NCI-H2107 treated with DMSO at 0.1 percent for 48 hours (cell line): Measurements from ENCODE around the gene KIFC1.
"Not testable (repeated sequence)": the region's sequence is repeated elsewhere in the genome, so short reads cannot be mapped to it uniquely, and the experiment has no call there.

Experiments
- DNase-seq: peaks from one replicate; lab custom pipeline; 2025; ENCODE audit not compliant: unreplicated experiment; lab: John Stamatoyannopoulos, UW

Gene KIFC1, protein sequence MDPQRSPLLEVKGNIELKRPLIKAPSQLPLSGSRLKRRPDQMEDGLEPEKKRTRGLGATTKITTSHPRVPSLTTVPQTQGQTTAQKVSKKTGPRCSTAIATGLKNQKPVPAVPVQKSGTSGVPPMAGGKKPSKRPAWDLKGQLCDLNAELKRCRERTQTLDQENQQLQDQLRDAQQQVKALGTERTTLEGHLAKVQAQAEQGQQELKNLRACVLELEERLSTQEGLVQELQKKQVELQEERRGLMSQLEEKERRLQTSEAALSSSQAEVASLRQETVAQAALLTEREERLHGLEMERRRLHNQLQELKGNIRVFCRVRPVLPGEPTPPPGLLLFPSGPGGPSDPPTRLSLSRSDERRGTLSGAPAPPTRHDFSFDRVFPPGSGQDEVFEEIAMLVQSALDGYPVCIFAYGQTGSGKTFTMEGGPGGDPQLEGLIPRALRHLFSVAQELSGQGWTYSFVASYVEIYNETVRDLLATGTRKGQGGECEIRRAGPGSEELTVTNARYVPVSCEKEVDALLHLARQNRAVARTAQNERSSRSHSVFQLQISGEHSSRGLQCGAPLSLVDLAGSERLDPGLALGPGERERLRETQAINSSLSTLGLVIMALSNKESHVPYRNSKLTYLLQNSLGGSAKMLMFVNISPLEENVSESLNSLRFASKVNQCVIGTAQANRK

DNA sequence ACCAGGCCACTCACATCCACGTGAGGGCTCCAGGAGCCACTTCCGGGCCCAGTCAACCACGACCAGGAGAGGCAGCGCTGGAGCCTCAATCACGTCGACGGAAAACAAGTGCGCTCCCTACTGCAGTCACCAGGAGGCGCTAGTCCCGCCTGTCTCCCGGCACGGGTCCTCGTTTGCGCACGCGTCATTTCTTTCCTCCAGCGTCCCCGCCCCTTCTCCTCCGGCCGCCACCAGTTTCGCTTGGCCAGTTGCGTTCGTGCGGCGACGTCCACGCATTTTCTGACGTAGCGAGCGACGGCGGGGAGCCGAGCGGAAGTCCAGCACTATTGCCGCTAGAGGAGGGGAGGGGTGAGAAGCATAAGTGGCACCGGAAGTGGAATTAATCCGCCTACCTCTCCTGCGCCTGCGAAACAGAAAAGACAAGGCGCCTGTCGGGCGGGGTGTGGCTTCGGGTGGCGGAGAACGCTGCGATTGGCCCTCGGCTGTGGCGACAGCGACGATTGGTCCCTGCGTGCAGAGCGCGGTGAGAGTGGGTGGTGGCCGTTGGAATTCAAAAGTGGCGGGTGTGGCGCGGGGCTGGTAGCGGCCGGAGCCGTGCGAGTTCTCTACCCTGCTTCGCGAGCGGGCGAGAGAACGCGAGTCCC, at the start of gene KIFC1:
KIFC1 (plus strand) TSS at position 546 of the 644 bp plus-strand sequence. CDS start 163 bp downstream, outside the sequence.
- peak; percentile 99 for DNase-seq

DNA sequence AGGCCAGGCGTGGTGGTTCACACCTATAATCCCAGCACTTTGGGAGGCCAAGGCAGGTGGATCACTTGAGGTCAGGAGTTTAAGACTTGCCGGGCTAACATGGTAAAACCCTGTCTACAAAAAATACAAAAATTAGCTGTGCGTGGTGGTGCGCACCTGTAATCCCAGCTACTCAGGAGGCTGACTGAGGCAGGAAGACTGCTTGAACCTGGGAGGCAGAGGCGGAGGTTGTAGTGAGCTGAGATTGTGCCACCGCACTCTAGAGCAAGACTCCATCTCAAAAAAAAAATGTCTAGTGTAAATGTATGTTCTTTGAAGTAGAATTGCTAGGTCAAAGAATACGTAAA, 48.0 kb upstream of the KIFC1 start:
- DNase-seq = not testable (repeated sequence)

DNA sequence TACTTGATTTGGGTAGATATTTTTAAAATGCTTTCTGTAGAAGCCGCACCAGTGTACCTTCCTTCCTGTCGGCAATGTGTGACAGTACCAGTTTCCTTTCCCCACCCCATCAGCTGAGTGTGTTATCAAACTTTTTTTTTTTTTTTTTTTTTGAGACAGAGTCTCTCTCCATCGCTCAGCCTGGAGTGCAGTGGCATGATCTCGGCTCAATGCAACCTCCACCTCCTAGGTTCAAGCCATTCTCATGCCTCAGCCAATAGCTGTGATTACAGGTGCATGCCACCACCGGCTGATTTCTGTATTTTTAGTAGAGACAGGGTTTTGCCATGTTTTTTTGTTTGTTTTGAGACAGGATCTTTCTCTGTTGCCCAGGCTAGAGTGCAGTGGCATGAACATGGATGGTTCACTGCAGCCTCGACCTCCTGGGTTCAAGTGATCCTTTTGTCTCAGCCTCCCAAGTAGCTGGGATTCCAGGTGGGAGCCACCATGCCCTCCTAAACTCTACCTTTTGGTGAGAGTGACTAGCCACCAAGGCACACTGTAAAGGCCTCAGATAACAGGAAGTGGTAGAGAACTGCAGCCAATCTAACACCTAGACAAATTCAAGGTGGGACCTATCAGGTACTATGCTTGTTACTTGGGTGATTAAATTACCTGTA, 47.5 kb upstream of the KIFC1 start:
- DNase-seq = no peak

DNA sequence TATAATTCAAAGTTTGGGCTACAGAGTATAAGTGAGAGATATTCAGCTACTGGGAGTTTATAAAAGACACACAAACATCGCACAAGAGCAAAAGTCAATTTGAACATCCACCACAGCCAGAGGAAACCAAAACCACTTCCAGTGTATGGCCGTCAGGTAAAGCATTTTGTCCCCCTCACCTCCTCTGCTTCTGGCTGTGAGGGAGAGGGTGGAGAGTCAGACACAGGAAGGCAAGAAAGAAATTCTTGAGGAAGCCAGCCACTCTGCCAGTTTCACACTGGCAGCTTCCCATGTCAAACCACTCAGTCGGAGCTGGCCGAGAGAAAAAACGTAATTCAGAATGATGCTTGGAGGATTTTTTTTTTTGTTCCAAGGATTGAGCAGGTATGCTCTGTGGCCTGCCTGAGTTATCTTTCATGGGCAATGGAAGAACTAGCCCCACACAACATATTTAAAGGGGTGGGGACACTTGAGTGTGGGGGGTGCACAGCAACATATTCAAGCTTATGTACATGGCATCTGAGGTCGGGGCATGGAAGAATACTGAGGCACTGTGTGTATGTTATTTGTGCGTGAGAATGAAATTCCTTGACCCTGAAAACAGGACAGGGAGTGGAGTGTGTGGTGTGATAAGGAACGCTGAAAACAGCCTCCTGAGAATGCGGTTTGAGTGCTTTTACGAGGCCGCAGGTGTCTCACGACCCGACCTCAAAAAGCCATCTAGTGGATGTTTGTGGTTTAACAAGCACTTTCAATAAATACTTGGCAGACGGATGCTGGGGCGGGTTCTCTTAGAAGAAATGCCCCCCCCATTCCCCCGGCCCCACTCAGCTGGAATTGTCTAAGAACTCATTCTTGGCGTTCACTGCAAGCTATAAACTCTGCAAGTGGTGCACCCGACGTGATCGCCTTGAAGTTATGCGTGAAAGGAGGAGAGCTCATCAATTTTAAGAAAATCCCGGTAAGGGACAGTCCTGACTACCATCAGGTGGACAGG, 46.6 kb upstream of the KIFC1 start:
- DNase-seq = peak; percentile 36

DNA sequence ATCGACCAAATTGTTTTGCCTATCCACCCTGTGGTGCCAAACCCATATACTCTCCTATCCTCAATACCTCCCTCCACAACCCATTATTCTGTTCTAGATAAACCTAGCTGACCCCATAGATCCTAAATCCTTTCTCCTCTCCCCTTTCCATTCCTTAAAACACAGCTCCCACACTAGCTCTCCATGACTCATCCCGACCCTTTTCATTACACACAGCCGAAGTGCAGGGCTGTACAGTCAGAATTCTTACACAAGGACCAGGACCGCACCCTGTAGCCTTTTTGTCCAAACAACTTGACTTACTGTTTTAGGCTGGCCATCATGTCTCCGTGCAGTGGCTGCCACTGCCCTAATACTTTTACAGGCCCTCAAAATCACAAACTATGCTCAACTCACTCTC, 44.7 kb upstream of the KIFC1 start:
- not testable (repeated sequence) for DNase-seq

DNA sequence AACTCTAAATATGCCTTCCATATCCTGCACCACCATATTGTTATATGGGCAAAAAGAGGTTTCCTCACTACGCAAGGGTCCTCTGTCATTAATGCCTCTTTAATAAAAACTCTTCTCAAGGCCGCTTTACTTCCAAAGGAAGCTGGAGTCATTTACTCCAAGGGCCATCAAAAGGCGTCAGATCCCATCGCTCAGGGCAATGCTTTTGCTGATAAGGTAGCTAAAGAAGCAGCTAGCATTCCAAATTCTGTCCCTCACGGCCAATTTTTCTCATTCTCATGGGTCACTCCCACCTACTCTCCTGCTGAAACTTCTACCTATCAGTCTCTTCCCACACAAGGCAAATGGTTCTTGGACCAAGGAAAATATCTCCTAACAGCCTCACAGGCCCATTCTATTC, 43.8 kb upstream of the KIFC1 start:
- no peak for DNase-seq

DNA sequence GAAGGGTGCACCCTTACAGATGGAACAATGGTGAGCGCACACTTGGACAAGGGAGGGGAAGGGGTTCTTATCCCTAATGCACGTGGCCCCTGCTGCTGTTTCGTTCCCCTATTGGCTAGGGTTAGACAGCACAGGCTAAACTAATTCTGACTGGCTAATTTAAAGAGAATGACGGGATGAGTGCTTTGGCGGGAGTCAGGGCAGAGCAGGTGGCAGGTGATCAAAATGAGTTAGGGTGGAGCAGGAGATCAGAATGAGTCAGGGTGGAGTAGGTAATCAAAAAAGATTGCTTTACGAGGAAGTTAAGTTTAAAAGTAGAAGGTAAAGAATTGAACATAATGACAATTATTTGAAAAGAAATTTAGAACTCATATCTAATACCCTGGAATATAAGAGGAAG, 35.8 kb upstream of the KIFC1 start:
- not testable (repeated sequence) for DNase-seq

DNA sequence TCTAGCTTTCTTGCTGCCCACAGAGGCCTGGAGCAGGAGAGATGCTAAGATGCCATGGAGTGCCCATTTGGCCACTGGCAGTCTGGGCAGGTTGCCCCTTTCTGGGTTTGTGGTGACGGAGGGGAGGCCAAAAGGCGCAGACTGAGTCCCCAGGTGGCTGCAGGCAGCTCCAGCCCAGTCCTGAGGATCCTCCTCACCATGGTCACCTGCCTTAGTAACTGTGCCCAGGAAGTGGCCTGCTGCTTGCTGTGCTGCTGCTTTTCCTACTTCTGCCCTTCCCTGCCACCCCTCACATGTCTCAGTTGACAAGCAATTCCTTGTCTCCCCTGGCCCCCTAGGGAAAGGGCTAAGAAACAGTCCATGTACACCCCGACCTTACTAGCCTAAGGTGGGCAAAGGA, 35.3 kb upstream of the KIFC1 start:
- DNase-seq = no peak

DNA sequence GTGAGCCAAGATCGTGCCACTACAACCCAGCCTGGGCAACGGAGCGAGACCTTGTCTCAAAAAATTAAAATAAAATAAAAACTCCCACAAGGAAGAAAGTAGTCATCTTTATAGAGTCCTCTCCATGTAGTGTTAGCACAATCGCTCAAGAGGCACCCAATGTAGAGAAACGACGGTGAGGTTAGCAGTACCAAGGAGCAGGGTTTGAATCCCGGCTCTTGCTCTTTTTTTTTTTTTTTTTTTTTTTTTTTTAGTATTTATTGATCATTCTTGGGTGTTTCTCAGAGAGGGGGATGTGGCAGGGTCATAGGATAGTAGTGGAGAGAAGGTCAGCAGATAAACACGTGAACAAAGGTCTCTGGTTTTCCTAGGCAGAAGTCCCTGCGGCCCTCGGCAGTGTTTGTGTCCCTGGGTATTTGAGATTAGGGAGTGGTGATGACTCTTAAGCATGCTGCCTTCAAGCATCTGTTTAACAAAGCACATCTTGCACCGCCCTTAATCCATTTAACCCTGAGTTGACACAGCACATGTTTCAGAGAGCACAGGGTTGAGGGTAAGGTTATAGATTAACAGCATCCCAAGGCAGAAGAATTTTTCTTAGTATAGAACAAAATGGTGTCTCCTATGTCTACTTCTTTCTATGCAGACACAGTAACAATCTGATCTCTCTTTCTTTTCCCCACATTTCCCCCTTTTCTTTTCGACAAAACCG, 34.3 kb upstream of the KIFC1 start:
- DNase-seq = not testable (repeated sequence)

DNA sequence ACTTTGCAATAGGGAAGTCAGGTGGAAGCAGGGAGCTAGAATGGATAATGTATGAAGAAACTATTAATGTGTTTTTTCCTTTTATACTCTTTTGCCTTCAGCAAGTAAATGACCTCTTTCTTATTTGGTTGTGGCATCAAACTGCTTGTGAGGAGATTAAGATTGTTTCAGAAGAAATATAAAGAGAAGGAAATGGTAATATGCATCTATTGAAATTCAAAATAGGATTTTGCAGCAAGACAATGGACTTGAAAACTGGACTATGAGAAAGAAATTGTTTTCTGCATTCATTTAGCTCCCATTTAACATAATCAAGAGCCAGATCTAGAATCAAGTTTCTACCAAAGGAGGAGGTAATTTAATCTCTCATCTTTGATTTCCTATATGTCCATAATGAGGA, 32.3 kb upstream of the KIFC1 start:
- DNase-seq = no peak

DNA sequence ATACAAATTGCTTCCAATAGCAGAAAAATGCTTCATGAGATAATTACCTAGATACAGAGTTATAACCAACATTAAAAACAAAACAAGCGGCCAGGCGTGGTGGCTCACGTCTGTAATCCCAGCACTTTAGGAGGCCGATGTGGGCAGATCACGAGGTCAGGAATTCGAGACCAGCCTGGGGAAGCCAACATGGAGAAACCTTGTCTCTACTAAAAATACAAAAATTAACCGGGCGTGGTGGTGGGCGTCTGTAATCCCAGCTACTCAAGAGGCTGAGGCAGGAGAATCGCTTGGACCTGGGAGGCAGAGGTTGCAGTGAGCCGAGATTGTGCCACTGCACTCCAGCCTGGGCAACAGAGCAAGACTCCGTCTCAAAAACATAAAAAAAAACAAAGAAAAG, 28.1 kb upstream of the KIFC1 start:
- not testable (repeated sequence) for DNase-seq

DNA sequence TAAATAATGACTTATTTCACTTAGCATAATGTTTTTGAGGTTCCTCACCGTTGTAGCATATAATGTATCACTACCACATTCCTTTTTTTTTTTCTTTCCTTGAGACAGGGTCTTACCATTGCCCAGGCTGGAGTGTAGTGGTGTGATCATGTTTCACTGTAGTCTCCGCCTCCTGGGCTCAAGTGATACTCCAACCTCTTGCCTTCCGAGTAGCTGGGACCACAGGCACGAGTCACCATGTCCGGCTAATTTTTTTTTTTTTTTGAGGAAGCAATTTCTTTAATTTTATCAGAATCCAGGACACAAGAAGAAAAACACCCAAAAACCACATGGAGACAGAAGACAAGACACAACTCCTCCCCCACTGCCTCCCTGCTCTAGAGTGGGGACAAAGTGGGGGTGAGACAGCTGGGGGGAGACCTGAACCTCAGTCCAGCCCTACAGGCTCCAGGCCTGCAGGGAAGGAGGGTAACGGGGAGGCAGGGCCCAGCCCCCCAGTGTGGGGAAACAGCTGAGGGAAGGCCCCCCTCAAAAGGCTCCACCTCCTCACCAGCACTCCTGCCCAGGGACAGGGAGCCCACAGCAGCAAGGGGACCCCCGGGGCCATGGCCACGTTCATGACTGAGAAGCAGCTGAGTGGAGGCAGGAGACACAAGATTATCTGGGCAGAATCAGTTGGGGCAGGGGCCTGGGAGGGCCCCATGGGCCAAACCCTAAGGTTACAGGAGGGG, 27.0 kb upstream of the KIFC1 start:
- DNase-seq = peak; percentile 45

DNA sequence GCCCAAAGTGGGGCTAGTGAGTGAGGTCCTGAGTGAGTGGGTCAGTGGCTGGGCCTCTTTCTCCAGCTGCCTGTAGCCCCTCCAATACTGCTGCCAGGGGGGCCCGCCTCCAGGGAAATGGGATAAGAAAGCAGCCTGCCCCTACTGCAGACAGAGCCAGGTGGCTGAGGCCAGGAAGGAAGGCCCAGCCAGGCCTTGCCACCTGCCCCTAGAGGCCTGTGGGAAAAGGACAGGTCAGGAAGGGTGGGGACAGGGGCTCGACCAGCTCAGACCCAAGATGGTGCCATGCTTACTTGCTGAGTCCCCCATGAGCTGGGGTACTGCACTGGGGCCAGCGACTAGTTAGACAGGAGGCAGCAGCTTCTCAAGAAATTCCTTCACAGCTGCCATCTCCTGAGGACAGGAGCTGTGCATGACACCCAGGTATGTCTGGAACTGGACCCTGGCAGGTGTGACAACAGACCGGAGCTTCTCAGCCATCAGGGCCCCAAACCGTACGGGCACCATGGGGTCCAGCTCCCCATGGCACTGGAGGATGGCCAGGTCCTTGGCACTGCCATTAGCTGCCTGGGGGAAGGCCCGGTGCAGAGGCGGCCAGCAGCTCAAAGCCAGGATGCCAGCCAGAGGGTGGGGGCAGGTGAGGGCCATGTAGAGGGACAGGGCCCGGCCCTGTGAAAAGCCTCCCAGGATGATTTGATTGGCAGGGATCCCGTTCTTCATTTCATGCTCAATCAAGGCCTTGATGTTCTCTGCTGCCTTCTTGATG, 26.2 kb upstream of the KIFC1 start:
- not testable (repeated sequence) for DNase-seq

DNA sequence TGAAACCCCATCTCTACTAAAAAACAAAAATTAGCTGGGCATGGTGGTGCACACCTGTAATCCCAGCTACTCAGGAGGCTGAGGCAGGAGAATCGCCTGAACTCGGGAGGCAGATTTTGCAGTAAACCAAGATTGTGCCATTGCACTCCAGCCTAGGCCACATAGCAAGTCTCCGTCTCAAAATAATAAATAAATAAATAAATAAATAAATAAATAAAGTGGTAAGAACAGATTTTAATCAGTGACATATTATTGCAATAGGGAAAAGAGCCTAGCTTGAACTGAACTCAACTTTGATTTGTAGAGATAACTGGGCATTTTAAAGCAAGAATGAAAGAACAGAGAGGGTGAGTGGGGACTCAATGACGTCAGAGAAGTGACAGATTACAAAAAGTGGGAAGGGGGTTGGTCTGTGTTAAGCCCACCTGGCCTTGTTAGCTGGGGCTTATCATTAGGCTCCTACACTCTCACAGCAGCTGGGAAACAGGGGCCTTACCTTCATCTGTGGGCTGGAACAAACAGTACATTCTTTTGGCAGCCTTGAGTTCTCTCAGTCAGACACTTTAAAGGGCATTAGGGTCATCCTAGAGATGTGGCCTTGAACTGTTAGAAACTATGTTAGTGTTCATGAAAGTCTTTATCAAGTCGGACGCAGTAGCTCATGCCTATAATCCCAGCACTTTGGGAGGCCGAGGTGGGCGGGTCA, 24.5 kb upstream of the KIFC1 start:
- no peak for DNase-seq

DNA sequence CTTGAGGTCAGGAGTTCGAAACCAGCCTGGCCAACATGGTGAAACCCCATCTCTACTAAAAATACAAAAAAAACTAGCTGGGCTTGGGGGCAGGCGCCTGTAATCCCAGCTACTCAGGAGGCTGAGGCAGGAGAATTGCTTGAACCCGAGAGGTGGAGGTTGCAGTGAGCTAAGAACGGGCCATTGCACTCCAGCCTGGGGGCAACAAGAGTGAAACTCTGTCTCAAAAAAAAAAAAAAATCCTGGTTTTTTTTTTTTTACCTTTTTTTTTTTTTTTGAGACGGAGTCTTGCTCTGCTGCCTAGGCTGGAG, 24.0 kb upstream of the KIFC1 start:
- DNase-seq = not testable (repeated sequence)

DNA sequence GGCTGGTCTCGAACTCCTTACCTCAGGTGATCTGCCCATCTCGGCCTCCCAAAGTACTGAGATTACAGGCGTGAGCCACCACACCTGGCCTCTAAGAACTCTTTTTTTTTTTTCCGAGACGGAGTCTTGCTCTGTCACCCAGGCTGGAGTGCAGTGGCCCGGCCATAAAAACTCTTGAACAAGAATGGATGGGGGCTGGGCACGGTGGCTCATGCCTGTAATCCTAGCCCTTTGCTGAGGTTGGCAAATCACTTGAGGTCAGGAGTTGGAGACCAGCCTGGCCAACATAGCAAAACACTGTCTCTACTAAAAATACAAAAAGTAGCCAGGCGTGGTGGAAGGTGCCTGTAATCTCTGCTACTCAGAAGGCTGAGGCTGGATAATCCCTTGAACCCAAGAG, 19.7 kb upstream of the KIFC1 start:
- not testable (repeated sequence) for DNase-seq

DNA sequence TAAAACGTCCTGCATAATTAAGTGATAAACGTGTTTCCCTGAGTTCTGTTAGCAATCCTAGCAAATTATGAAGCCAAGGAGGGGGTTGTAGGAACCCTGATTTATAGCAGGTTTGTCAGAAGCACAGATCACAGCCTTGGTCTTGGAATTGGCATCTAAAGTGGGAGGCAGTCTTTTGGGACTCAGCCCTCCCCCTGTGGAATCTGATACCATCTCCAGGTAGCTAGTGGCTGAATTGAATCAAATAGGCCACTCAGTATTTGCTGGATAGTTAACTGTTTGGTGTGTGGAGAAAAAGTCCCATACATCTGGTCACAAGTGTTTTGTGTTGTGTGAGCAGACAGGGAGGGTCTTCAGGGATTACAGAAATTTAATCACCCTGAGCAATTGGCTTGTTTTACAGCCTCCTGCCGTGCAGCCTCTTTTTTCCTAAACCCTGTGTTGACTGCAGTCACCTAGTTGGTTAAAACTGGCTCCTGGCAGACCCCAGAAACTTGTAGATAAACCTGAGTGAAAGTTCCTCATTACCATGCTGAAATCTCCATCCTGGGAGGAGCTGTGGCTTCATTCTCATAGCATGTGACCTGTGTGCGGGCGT, 19.0 kb upstream of the KIFC1 start:
- DNase-seq = peak; percentile 11
